Measurements from ENCODE around the gene KHDRBS2. TPM values are rescaled to one million over a fixed set of nuclear protein-coding genes. Genes with fewer than 3 reads are reported as not detected.

KHDRBS2 gene
- total RNA-seq, 8 experiments from 2014 or later: 1.9 to 16.8 (median 16.2) TPM; not detected in 3

GRCh38 chr6:62280099-62280498 lies 5.9 kb downstream of the KHDRBS2 start:
- Histone ChIP-seq H3K27ac (no peak overlapping the region), H3K4me3 (no peak overlapping the region), H3K4me1 (replicated peaks in 1 of 2) (peaks cover 0 to 6% of the 10 kb centered on the region in 2 donors)
- in situ Hi-C loops (cut with MboI; ENCODE audit: low pct_unique_long_range_greater_than_20kb in 2 of 9, low sequenced_read_pairs in 9 of 9, unreplicated experiment in 9 of 9): no loop called here
- ATAC-seq (replicated peaks in 6 of 8): no peak
- WGBS, 10 experiments: 0 to 98% (median 68%) methylated on average over 1 to 3 of the region's 3 CpGs; no CpG with 5 or more reads in 1 of the 10 experiments

- Histone ChIP-seq H3K4me3 (no peak overlapping the region), H3K4me1 (replicated peaks in 1 of 2) (no peaks in the 10 kb centered on the region), H3K27ac (no peak overlapping the region)
- ATAC-seq (replicated peaks in 6 of 8): peak in 2 of 8 experiments; percentile 22 to 55
- WGBS, 10 experiments: 0 to 100% (median 89%) methylated on average over 1 of the region's 1 CpG; no CpG with 5 or more reads in 5 of the 10 experiments
- in situ Hi-C loops (cut with MboI; ENCODE audit: low pct_unique_long_range_greater_than_20kb in 2 of 9, low sequenced_read_pairs in 9 of 9, unreplicated experiment in 9 of 9): loop anchor here in 1 of 9 experiments (25.0 kb wide), 1 partner anchor 460 kb away; no protein-coding TSS in a partner anchor
Measured at GRCh38 chr6:62272114-62272513, 13.9 kb downstream of the KHDRBS2 start.

DNA sequence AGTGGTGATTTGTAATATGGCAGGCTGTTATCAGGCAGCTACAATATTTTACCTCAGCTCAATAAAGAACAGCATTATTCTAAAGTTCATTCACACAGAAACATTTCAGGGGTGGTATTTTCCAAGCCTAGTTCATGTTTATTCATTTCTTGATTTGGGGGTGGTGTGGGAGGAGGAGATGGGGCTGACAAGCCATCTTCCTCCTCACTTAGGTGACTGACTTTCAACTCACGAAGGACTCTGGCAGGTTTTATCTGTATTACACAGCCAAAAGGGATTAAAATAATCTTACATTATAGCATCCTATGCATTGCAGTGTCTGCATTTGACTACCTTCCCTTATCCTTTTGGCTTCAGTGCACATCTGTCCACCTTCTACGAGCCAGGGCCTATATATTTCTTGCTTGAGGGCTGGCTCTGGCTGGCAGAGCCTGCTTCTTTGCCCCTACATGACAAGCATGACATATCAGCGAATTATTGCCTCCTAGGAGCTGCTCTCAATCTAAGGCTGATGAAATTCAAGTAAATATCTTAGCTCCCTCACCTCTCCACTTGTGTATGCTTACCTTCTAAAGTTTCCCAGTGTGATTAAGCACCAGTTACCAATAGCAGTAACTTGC lies 20.0 kb downstream of the KHDRBS2 start:
- no peak overlapping the region for H3K4me3 ChIP-seq
- whole genome bisulfite sequencing, 10 experiments: 0 to 100% (median 0%) methylated on average over 1 to 2 of the region's 3 CpGs; no CpG with 5 or more reads in 2 of the 10 experiments
- in situ Hi-C loops (cut with MboI; ENCODE audit: low pct_unique_long_range_greater_than_20kb in 2 of 9, low sequenced_read_pairs in 9 of 9, unreplicated experiment in 9 of 9): loop anchor here in 1 of 9 experiments (25.0 kb wide), 1 partner anchor 454 kb away; no protein-coding TSS in a partner anchor
- H3K4me1 ChIP-seq (replicated peaks in 1 of 2): peaks cover 6 to 13% of the 10 kb centered on the region in 2 donors
- ATAC-seq (replicated peaks in 6 of 8): peak in 5 of 8 experiments; percentile 61 to 100 (median 98)
- H3K27ac ChIP-seq: peak overlapping the region in 1 of 2 donors; percentile 17

GRCh38 chr6:62262283-62262682 lies 23.7 kb downstream of the KHDRBS2 start:
- WGBS, 10 experiments: 0 to 100% (median 62%) methylated on average over 1 to 3 of the region's 3 CpGs
- no peak overlapping the region for H3K27ac ChIP-seq
- in situ Hi-C loops (cut with MboI; ENCODE audit: low pct_unique_long_range_greater_than_20kb in 2 of 9, low sequenced_read_pairs in 9 of 9, unreplicated experiment in 9 of 9): loop anchor here in 1 of 9 experiments (25.0 kb wide), 1 partner anchor 450 kb away; no protein-coding TSS in a partner anchor
- no peak overlapping the region for H3K4me3 ChIP-seq
- peaks cover 6 to 13% of the 10 kb centered on the region in 2 donors for H3K4me1 ChIP-seq (replicated peaks in 1 of 2)
- no peak for ATAC-seq (replicated peaks in 6 of 8)

GRCh38 chr6:62246087-62246486 lies 39.9 kb downstream of the KHDRBS2 start:
- in situ Hi-C loops (cut with MboI; ENCODE audit: low pct_unique_long_range_greater_than_20kb in 2 of 9, low sequenced_read_pairs in 9 of 9, unreplicated experiment in 9 of 9): no loop called here
- H3K27ac ChIP-seq: no peak overlapping the region
- H3K4me3 ChIP-seq: no peak overlapping the region
- no peak for ATAC-seq (replicated peaks in 6 of 8)
- H3K4me1 ChIP-seq (replicated peaks in 1 of 2): no peaks in the 10 kb centered on the region

- 6 to 100% (median 68%) methylated on average over 2 to 5 of the region's 5 CpGs; no CpG with 5 or more reads in 1 of the 10 experiments for WGBS, 10 experiments
- Histone ChIP-seq H3K4me3 (no peak overlapping the region), H3K27ac (no peak overlapping the region), H3K4me1 (replicated peaks in 1 of 2) (no peaks in the 10 kb centered on the region)
- in situ Hi-C loops (cut with MboI; ENCODE audit: low pct_unique_long_range_greater_than_20kb in 2 of 9, low sequenced_read_pairs in 9 of 9, unreplicated experiment in 9 of 9): no loop called here
- ATAC-seq (replicated peaks in 6 of 8): no peak
Measured at GRCh38 chr6:62236784-62237183, 49.2 kb downstream of the KHDRBS2 start.

GRCh38 chr6:62229231-62229630 lies 56.8 kb downstream of the KHDRBS2 start:
- in situ Hi-C loops (cut with MboI; ENCODE audit: low pct_unique_long_range_greater_than_20kb in 2 of 9, low sequenced_read_pairs in 9 of 9, unreplicated experiment in 9 of 9): no loop called here
- 20 to 100% (median 83%) methylated on average over 1 to 3 of the region's 6 CpGs; no CpG with 5 or more reads in 5 of the 10 experiments for WGBS, 10 experiments
- Histone ChIP-seq H3K4me1 (replicated peaks in 1 of 2) (no peaks in the 10 kb centered on the region), H3K27ac (no peak overlapping the region), H3K4me3 (no peak overlapping the region)
- no peak for ATAC-seq (replicated peaks in 6 of 8)

DNA sequence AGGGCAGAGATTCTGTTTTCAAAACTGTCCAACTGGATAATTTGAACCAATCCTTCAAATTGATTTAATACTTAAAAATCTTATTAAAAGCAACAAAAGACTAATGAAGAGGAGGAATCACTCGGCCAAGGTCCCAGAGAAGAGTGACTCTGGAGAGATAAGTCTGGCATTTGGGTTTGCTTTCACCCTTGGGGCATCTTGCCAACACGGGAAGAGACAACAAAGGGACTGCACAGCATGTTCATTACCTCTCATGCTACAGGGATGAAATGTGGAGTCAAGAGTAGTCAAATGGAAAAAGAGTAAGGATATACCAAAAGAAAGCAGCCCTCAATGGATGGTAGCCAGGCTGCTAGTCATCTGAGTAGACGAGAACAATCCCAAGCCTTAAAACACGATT lies 68.2 kb downstream of the KHDRBS2 start:
- 12 to 100% (median 62%) methylated on average over 1 to 4 of the region's 4 CpGs; no CpG with 5 or more reads in 1 of the 10 experiments for WGBS, 10 experiments
- no peak overlapping the region for H3K4me3 ChIP-seq
- ATAC-seq (replicated peaks in 6 of 8): no peak

DNA sequence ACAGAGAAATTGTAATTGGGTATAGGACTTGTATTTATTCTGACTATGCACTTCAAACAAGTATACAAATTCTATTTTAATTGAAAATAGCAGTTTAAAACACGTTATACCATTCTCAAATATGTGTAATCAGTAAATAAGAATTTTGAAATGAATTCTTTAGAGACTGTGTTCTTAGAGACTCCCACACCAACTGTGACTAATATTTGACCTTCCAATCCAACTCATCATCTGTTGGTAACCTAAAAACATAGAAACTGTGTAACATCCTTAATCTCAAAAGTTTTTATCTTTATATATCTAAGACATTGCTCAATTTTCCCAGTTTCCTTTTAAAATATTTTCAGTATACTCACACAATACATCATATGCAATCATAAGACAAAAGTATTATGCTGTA lies 83.9 kb downstream of the KHDRBS2 start:
- Histone ChIP-seq H3K27ac (no peak overlapping the region), H3K4me3 (no peak overlapping the region), H3K4me1 (replicated peaks in 1 of 2) (no peaks in the 10 kb centered on the region)
- no peak for ATAC-seq (replicated peaks in 6 of 8)
- 0 to 100% (median 9%) methylated on average over 1 of the region's 1 CpG; no CpG with 5 or more reads in 1 of the 10 experiments for WGBS, 10 experiments
- in situ Hi-C loops (cut with MboI; ENCODE audit: low pct_unique_long_range_greater_than_20kb in 2 of 9, low sequenced_read_pairs in 9 of 9, unreplicated experiment in 9 of 9): no loop called here

More for the DNA sequence above, 68.2 kb downstream of the KHDRBS2 start:
- Histone ChIP-seq H3K4me1 (replicated peaks in 1 of 2) (no peaks in the 10 kb centered on the region), H3K27ac (no peak overlapping the region)
- in situ Hi-C loops (cut with MboI; ENCODE audit: low pct_unique_long_range_greater_than_20kb in 2 of 9, low sequenced_read_pairs in 9 of 9, unreplicated experiment in 9 of 9): no loop called here

DNA sequence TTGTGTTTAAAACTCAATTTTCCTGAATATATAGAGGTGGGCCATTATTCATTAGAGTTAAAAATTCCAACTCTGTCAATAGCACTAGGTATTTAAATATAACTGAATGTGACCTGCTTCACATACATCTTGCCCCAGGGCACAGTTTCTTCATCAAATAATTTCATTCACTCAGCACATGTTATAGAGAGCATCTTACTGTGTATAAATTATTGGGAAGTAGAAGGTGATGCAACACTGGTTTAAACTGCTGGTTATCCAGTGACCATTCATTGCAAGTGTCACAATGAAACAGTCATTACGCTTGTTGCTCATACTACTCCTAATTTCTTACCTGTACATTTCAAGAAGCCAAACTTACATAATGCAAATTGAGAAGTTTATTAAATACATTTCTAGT lies 93.4 kb downstream of the KHDRBS2 start:
- peak in 5 of 8 experiments; percentile 36 to 94 (median 65) for ATAC-seq (replicated peaks in 6 of 8)
- in situ Hi-C loops (cut with MboI; ENCODE audit: low pct_unique_long_range_greater_than_20kb in 2 of 9, low sequenced_read_pairs in 9 of 9, unreplicated experiment in 9 of 9): no loop called here
- peaks cover 0 to 7% of the 10 kb centered on the region in 2 donors for H3K4me1 ChIP-seq (replicated peaks in 1 of 2)
- 0 to 100% (median 75%) methylated on average over 1 of the region's 1 CpG; no CpG with 5 or more reads in 5 of the 10 experiments for WGBS, 10 experiments
- H3K4me3 ChIP-seq: no peak overlapping the region
- H3K27ac ChIP-seq: no peak overlapping the region

- no peak overlapping the region for H3K4me3 ChIP-seq
- WGBS, 10 experiments: 0 to 100% (median 100%) methylated on average over 1 of the region's 1 CpG; no CpG with 5 or more reads in 3 of the 10 experiments
- no peaks in the 10 kb centered on the region for H3K4me1 ChIP-seq (replicated peaks in 1 of 2)
- ATAC-seq (replicated peaks in 6 of 8): no peak
- H3K27ac ChIP-seq: no peak overlapping the region
- in situ Hi-C loops (cut with MboI; ENCODE audit: low pct_unique_long_range_greater_than_20kb in 2 of 9, low sequenced_read_pairs in 9 of 9, unreplicated experiment in 9 of 9): no loop called here
Measured at GRCh38 chr6:62175195-62175594, 110.8 kb downstream of the KHDRBS2 start.

DNA sequence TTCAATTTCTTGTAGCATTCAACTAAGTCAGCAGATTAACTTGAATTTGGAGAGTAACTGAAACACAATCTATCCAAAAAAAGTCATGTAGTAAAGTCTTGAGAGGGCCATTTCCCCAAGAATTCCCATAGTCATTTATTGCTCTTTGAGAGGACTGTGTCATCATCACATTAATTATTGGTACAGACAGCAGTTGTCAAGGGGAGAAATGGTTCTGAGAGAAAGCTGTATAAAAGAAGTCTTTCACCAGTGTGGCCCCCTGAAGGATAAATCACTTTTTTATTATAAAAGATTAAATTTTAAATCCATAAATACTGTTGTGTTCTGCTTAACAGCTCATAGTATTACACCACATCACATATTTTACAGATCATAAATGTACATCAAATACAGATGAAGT lies 111.5 kb downstream of the KHDRBS2 start:
- H3K4me3 ChIP-seq: no peak overlapping the region
- H3K4me1 ChIP-seq (replicated peaks in 1 of 2): no peaks in the 10 kb centered on the region
- ATAC-seq (replicated peaks in 6 of 8): peak in 3 of 8 experiments; percentile 46 to 70 (median 61)
- no peak overlapping the region for H3K27ac ChIP-seq
- in situ Hi-C loops (cut with MboI; ENCODE audit: low pct_unique_long_range_greater_than_20kb in 2 of 9, low sequenced_read_pairs in 9 of 9, unreplicated experiment in 9 of 9): loop anchor here in 1 of 9 experiments (25.0 kb wide), 1 partner anchor 362 kb away; no protein-coding TSS in a partner anchor

DNA sequence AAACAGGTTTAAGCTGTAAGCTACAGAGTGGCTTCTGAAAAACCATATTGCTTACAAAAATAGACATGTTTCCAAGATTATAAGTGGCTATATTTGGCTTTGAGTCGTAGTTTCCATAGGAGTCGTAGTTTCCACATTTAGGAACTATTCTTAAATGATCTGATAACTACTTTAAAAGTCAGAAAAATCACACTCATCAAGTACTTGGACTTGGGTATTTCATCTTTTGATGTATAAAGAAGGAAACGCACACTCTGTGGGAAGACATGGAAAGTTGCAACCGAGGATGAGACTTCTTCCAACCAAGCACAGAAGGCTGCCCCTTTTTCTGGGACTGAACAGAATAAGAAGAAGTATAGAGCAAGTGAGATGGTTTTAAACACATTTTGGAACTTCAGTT lies 118.3 kb downstream of the KHDRBS2 start:
- no peak for ATAC-seq (replicated peaks in 6 of 8)
- in situ Hi-C loops (cut with MboI; ENCODE audit: low pct_unique_long_range_greater_than_20kb in 2 of 9, low sequenced_read_pairs in 9 of 9, unreplicated experiment in 9 of 9): loop anchor here in 1 of 9 experiments (25.0 kb wide), 1 partner anchor 355 kb away; no protein-coding TSS in a partner anchor
- no peak overlapping the region for H3K4me3 ChIP-seq
- no peaks in the 10 kb centered on the region for H3K4me1 ChIP-seq (replicated peaks in 1 of 2)
- no peak overlapping the region for H3K27ac ChIP-seq
- 3 to 100% (median 69%) methylated on average over 2 to 4 of the region's 4 CpGs for WGBS, 10 experiments

Measured in motor neuron (in vitro differentiated cells).